ENCODE data around the gene DICER1.

DICER1 gene

DNA sequence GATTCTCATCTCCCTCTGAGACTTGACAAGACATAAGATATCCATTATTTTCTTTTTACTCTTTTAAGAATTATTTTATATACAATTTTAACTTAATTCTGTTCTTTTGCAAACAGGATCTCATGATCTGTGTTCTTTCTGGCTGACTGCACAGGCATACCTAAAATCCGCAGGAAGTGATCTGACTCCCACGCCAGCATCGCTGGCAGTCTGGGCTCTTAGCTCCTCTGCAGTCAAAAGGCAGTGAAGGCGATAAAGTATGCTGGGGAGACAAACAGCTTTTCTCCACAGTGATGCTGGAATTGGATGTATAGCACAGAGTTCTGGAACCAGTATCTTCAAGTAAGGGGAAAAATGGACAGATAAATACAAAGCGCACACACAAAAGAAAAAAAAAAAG is 52.4 kb downstream of the DICER1 start:
- in situ Hi-C loops (cut with MboI; ENCODE audit: low pct_unique_long_range_greater_than_20kb, low sequenced_read_pairs): no loop called here

DNA sequence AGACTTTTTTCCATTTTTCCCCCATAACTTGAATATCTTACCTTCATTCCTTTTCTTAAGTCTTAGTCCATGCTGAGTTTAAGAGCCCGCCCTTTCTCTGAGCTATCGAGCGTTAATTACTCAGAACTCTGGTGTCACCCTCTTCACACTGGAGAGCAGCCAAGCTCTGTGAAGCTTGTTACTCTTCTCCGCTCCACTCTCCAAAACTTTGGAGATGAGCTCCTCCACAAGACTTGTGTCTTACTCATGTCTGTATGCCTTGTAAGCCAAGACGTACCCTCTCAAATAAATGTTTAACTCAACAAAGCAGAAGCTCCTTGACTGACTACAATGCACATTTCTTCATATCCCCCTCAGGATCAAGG is 54.7 kb downstream of the DICER1 start:
- DNase-seq: no peak
- in situ Hi-C loops (cut with MboI; ENCODE audit: low pct_unique_long_range_greater_than_20kb, low sequenced_read_pairs): no loop called here

More for the DNA sequence above, 52.4 kb downstream of the DICER1 start:
- DNase-seq: no peak

DNA sequence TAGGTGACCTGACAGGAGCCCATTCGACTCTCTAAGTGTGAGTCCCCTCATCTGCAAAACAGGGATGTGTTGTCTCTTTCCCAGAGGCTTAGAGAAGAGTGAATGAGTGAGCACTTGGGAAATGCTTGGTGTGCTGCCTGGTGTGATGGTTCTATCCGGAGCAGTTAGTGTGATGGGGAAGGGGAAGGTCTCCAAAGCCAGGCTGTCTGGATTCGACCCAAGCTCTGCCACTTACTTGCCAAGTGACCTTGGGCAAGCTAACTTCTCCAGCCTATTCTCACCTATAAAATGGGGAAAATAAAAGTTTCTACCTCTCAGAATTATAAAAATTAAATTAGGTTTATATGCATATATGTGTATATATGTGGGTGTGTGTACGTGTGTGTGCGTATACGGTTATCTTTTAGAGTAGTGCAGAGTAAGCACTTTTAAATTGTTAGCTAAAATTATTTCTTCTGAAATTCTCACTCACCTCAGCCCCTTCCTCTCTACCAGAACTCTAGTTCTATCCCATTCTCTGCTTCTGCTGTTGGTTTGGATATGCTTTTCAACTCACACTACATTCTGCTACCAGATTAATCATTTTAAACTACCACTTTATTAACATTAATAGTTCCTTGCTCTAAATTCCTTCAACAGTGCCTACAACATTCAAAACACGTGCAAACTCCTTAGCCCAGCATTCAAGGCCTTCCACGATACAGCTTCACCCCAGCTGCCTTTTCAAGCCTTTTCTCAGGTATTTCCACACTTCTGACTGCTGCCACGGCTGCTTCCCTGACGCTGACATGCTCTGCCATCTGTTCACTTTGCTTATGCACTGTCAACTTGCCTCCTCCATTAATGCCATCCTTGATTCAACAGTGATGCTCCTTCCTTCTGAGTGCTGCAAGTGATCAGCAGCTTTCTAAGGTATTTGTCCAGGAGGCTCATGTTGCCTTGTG is 55.3 kb downstream of the DICER1 start:
- in situ Hi-C loops (cut with MboI; ENCODE audit: low pct_unique_long_range_greater_than_20kb, low sequenced_read_pairs): no loop called here
- no peak for DNase-seq

DNA sequence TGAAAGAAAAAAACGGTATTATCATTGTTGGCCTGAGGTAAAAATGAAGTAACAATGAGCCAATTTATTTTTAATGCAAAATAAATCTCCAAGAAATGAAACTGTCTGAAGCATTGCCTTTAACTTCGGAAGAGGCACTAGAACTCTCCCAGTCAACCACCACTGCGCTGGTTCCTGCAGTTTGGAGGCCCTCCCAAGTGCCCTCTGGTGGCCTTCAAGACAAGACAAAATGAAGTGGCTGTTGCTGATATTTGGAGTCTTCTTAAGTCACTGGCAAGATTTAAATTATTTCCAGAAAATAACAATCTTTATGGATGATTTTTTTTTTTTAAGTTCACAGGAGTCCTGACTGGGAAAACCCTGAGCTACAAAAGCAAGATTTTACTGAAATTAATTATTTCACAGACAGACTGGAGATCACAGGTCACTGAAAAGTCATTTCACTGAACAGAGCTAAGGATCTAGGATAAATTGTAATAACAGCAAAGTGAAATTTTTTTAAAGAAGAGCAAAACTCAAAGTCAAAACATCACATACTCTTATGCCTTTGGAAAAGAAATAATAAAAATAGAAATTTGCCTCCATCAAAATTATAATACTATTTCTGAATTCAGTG is 58.2 kb downstream of the DICER1 start:
- peak; percentile 59 for DNase-seq
- in situ Hi-C loops (cut with MboI; ENCODE audit: low pct_unique_long_range_greater_than_20kb, low sequenced_read_pairs): no loop called here

DNA sequence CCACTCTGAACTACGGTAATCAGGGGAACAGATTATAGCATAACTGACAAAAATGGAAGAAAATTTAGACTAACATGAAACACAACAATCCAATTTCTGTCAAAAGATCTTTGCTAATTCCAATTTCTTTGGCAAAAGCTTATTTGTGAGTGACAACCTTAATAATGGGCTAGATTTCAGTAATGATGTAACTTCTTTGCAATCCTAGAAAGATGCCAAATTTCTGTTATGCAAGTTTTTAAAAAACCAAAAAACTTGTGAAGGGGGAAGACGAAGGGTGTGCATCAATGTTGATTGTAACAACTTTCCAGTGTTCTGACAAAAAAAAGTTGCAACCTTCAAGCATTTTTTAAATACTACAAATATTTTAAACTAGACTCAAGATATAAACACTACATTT is 59.9 kb downstream of the DICER1 start:
- no peak for DNase-seq

DNA sequence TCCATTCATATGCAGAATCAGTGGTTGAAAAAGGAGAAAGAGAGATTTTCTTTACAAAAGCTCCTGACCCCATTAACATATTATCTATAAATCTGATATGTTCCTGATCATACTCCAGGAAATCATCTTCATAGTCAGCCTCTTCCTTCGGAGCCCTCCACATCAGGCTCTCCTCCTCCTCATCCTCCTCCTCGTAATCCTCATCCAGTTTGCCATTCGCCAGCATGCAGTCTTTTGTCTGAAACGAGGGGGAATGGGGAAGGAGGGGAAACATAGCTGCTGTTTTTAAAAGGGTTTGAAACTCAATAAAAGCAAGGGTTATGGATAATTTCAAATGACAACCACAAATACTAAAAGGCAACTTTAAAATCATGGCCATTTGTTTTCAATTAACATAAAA is 60.9 kb downstream of the DICER1 start:
- in situ Hi-C loops (cut with MboI; ENCODE audit: low pct_unique_long_range_greater_than_20kb, low sequenced_read_pairs): no loop called here

More for the DNA sequence above, 59.9 kb downstream of the DICER1 start:
- in situ Hi-C loops (cut with MboI; ENCODE audit: low pct_unique_long_range_greater_than_20kb, low sequenced_read_pairs): no loop called here

DNA sequence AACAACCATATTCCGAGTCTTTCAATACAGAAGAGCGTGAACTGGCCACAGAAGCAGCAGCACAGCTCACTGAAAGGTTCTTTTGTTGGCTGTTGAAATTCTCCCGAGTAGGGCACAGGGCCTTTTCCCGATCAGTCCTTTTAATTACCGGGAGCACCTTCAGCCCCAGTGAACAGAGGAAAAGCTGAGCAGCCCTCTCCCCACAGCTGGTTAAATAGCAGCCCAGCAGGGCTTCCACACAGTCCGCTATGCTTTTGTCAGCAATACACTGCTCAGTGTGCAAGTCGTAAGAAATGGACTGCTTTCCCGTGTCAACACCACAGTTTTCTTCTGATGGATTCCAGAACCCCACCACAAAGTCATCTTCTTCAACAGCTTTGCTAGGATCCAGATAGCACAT is 61.3 kb downstream of the DICER1 start:
- in situ Hi-C loops (cut with MboI; ENCODE audit: low pct_unique_long_range_greater_than_20kb, low sequenced_read_pairs): no loop called here
- DNase-seq: no peak

More for the DNA sequence above, 60.9 kb downstream of the DICER1 start:
- no peak for DNase-seq

DNA sequence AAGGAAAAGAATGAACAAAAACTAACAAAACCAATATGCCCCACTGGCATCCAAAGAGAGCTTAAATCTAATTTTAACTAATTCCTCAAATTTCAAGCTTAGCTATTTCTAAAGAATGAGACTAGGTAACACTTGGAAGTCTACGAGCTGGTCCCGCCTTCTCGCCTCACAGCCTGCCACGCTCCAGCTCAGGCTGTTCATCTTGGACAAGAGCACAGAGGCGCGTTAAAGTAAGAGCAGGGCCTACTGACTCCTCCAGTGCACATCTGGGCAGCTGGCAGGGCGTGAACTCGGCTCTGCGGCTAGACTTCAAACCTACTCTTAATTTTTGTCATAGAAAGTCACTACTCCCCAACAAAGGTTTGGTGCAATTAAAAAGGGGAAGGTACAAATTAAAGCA is 64.6 kb downstream of the DICER1 start:
- DNase-seq: no peak
- in situ Hi-C loops (cut with MboI; ENCODE audit: low pct_unique_long_range_greater_than_20kb, low sequenced_read_pairs): no loop called here

DNA sequence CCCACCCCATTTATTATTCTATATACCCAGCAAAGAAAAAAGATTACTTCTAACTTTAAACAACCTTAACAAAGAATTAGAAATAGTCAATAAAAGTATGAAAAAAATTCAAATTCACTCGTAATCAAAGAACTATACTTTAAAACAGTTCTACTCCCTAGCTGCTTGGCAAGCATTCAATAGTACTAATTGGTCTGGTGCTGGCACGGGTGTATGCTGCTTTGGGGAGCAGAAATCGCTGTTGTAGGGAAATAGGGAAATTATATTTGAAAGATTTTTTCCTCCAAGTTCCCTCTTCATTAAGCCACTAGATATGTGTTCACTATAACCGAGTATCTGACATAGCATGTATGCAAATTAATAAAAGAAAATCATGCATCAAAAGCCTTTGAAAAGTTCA is 65.7 kb downstream of the DICER1 start:
- no peak for DNase-seq
- in situ Hi-C loops (cut with MboI; ENCODE audit: low pct_unique_long_range_greater_than_20kb, low sequenced_read_pairs): no loop called here

DNA sequence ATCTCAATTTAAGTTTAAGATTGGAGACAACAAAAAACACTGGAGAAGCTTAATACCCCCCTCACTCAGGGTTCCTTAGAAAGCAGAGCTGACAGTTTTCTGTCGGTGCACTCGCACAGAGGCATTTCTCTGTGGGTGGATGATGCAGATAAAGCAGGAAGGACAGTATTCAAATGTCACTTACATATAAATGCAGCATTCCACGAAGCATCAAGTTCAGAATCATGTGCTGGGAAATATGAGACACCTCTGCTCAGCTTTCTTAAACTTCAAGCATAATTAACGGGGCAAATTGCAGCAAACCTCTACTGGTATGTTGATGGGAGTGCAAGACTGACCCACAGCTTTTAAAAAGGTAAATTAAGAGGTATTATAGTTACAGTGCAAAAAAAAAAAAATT is 68.7 kb downstream of the DICER1 start:
- in situ Hi-C loops (cut with MboI; ENCODE audit: low pct_unique_long_range_greater_than_20kb, low sequenced_read_pairs): no loop called here
- no peak for DNase-seq

DNA sequence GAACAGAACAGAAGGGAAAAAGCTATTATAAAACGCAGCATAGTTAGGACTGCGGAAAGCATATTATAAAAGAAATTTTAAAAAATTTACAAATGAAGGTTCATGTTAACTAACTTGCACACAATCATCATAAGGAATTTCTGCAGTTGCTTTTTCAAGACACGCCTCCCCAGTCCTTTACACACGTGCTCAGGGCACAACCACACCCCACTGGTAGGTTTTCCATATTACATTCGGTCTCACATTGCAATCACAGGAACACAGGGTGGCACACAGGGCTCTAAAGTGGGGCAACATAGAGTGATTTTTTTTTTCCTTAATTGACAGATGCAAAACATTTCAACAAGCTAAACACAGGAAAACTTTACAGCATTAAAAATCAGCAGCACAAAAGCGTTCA is 69.7 kb downstream of the DICER1 start:
- no peak for DNase-seq
- in situ Hi-C loops (cut with MboI; ENCODE audit: low pct_unique_long_range_greater_than_20kb, low sequenced_read_pairs): no loop called here

DNA sequence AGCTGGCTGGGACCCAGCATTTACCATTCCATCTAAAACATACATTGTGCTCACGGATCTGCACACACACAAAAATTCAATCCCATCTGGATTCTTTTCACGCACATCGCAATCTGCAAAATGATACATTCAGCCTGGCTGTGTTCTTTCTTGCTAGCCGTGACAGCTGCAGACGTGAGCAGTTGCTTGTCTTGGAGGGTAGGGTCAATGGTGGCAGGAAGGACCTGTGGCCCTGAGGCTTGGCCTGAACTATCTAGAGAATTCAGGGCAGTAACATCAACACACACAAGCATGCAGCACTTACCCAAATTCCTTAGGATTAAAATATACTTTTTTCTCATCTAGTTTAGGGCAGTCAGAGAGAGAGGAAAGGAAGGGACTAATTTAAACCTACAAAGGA is 72.0 kb downstream of the DICER1 start:
- DNase-seq: no peak
- in situ Hi-C loops (cut with MboI; ENCODE audit: low pct_unique_long_range_greater_than_20kb, low sequenced_read_pairs): no loop called here

DNA sequence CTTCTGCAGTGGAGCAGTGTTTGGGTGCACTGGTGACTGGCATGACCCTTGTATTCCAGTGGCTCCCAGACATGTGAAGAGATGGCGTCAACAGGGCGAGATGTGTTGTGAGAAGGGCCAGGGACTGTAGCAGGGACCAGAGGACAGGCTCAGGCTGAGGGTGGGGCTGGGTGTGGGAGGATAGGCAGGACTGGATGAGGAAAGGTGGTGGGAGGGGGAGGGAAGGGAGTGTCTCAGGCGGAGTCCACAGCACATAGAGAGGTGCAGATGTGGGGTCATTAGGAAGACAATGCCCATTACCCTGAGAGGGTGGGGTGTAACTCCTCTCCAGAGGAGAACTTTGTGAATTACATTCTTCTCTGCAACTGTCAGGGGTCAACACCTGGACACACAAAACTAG is 78.5 kb downstream of the DICER1 start:
- in situ Hi-C loops (cut with MboI; ENCODE audit: low pct_unique_long_range_greater_than_20kb, low sequenced_read_pairs): no loop called here
- DNase-seq: no peak

DNA sequence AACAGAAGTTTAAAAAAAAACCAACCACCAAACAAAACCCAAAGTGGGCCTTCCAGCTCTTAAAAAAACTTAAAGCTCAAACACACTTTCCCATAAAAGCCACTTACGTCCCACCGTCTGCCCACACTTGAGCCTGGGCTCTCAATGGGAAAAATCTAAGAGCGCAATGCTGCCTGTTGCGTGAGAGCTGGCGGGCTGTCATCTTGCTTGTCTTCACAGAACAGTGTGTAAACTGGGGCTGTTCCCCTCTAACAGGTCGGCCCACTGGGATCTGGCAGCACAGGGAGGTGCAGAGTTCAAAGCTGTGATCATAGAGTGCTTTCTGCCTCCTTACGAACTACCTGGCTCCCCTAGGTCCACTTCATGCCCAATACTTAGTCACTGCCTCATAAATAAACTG is 80.0 kb downstream of the DICER1 start:
- no peak for DNase-seq
- in situ Hi-C loops (cut with MboI; ENCODE audit: low pct_unique_long_range_greater_than_20kb, low sequenced_read_pairs): no loop called here

DNA sequence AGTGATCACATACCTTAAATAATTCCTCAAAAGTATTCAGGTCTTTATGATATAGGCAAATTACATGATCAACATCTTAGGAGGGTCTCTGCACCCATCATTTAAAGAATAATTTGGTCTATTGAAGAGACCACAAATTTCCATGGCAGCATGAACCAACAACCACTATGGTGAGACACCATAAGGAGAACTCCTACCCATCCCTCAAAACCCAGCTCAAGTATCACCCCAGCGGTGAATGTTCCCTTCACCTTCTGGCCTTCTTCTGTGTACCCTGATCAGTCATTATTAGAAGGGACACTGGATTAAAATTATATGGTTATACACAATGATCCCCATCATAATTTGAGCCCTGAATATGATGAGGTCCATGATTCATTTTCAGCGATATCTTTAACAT is 81.5 kb downstream of the DICER1 start:
- no peak for DNase-seq
- in situ Hi-C loops (cut with MboI; ENCODE audit: low pct_unique_long_range_greater_than_20kb, low sequenced_read_pairs): no loop called here

DNA sequence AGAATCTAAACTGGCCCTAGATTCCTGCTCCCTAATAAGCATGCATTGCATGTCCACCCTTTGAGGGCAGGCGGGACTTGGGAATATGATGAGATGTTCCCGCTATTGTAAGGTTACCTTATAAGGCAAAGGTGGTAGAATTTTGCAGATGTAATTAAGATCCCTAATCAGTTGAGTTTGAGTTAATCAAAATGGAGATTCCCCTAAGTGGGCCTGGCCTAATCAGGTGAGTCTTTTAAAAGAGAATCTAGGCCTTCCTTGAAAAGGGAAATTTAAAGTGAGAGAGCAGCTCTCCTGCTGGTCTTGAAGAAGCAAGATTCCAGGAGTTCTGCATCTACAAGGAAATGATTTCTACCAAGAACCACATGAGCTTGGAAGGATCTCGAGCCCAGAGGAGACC is 83.4 kb downstream of the DICER1 start:
- no peak for DNase-seq

DNA sequence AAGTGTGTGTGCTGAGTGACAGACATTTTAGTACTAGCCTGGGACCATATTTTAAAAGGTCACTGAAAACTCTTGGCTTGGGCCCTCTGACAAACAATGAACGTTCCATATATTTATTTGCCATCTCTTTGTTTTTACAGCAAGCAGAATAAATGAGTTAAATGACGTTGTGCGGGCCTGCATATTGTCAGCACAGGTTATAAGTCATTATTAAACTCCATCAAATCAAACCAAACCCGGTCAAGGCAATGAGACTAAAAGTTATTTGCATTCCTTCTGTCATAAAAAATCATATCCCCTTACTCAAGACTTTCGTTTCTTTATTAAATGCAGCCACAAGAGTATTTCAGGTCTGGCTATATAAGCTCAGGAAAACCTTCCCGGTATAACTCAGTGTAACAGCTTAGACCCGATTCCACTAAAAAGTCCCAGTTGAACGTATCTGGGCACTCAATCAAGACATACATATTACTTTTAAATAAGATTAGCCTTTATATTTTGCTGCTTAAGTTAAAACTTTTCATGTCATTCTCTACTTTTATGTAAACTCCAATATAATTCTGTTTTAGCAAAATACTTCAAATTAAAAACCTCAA is 84.9 kb downstream of the DICER1 start:
- in situ Hi-C loops (cut with MboI; ENCODE audit: low pct_unique_long_range_greater_than_20kb, low sequenced_read_pairs): no loop called here

More for the DNA sequence above, 83.4 kb downstream of the DICER1 start:
- in situ Hi-C loops (cut with MboI; ENCODE audit: low pct_unique_long_range_greater_than_20kb, low sequenced_read_pairs): no loop called here

DNA sequence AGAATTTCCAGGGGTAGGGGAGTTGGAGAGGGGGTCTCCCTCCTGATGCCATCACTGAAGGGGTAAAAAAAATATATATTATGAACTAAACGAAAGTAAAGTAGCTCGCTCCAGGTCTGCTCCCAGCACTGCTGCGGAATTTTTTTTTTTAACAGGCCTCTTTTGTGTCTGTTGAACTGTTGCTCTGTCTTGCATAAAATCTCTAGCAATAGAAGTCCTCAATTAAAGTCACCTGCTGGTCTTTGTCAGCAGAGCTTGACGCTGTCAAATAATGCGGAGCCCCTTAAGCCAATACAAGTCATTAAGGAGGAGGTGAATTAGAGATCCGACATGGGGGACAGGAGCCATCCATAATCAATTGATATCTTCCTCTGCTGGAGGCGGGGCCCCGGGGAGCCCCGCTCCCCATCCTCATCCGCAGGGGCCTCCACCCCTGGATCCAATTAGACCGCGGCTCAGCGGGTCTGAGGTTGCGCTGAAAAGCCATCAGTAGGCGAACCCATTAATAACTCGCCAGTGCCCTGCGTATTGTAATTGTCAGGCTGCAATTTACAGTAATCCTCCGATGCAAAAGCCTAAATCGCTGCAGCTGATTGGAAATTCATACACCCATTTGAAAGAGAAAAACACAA is 85.6 kb downstream of the DICER1 start:
- no peak for DNase-seq
- in situ Hi-C loops (cut with MboI; ENCODE audit: low pct_unique_long_range_greater_than_20kb, low sequenced_read_pairs): no loop called here

More for the DNA sequence above, 84.9 kb downstream of the DICER1 start:
- no peak for DNase-seq

DNA sequence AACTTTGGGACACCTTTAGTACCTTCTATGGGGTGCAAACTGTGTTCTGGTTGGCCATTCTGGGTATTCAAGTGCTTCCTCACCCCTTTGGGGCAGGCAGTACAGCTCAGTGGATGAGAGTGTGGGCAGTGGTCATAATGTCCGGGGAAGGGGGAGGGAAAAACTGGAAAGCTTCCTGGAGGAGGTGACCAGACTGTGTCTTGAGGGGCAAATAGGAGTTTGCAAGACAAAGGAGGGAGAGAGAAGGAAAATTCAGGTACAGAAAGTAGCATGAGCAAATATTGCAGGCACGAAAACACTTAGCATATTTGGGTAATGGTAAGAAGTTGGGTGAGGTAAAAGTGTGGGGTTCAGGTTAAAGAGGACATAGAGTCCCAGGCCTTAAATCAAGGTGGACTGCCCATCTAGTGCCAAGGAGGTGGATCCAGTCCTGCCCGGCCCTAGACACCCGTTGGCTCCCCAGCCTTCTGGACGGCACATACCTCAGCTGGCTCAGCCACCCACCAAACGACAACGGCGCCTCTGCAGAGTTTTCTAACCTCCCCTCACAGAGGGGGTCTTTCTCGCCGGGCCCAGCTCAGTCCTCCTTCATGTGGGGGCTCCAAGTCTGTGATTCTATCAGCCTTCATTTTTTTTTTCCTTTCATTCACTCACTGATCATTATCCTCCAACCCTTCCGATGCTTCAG is 86.4 kb downstream of the DICER1 start:
- DNase-seq: no peak
- in situ Hi-C loops (cut with MboI; ENCODE audit: low pct_unique_long_range_greater_than_20kb, low sequenced_read_pairs): no loop called here
